Neural progenitor cell (in vitro differentiated cells): ENCODE measurements around the gene DNAJC3. TPM values are rescaled to one million over a fixed set of nuclear protein-coding genes. Genes with fewer than 3 reads are reported as not detected.

Experiments used
- DNase-seq: peaks from one replicate; pipeline ENCODE4 v3.0.0-alpha.2; 2016; ENCODE audit warnings: low spot score
- H2AFZ ChIP-seq: fragments of 200-600 bp; sonication (generic); replicated peaks from 2 replicates; pipeline ENCODE4 v1.6.1; 2016; ENCODE audit warnings: antibody characterized with exemption
- H3F3A ChIP-seq: fragments of 200-600 bp; sonication (generic); 2 replicates; pipeline ENCODE4 v1.6.1; 2016; ENCODE audit warnings: antibody characterized with exemption, low read depth
- H3K27ac ChIP-seq: fragments of 200-600 bp; sonication (generic); 2 replicates; pipeline ENCODE4 v1.5.1; 2016; ENCODE audit warnings: mild to moderate bottlenecking
- H3K27me3 ChIP-seq: fragments of 200-600 bp; sonication (generic); 2 replicates; pipeline ENCODE4 v1.6.1; 2016; ENCODE audit warnings: mild to moderate bottlenecking, moderate library complexity
- H3K36me3 ChIP-seq: fragments of 200-600 bp; sonication (generic); 2 replicates; pipeline ENCODE4 v1.5.1; 2016
- H3K4me1 ChIP-seq: fragments of 200-600 bp; sonication (generic); 2 replicates; pipeline ENCODE4 v1.6.1; 2016; ENCODE audit warnings: mixed run types
- H3K4me2 ChIP-seq: fragments of 200-600 bp; sonication (generic); 2 replicates; pipeline ENCODE4 v1.6.1; 2016
- H3K4me3 ChIP-seq: fragments of 200-600 bp; sonication (generic); 2 replicates; pipeline ENCODE4 v1.5.1; 2016
- H3K79me2 ChIP-seq: fragments of 200-600 bp; sonication (generic); 2 replicates; pipeline ENCODE4 v1.6.1; 2016; ENCODE audit warnings: low read depth
- H3K9ac ChIP-seq: fragments of 200-600 bp; sonication (generic); 2 replicates; pipeline ENCODE4 v1.6.1; 2016
- H3K9me3 ChIP-seq: fragments of 200-600 bp; sonication (generic); 2 replicates; pipeline ENCODE4 v1.5.1; 2016; ENCODE audit warnings: low read depth
- H4K20me1 ChIP-seq: fragments of 200-600 bp; sonication (generic); 2 replicates; pipeline ENCODE4 v1.6.1; 2016; ENCODE audit warnings: low read depth
- H3K27ac Mint-ChIP-seq: 3 replicates; pipeline ENCODE4 v1.8.0; 2021; ENCODE audit warnings: mixed read lengths
- H3K27me3 Mint-ChIP-seq: 2 replicates; pipeline ENCODE4 v1.8.0; 2022; ENCODE audit warnings: low read depth, mild to moderate bottlenecking, inconsistent platforms, moderate library complexity, mixed read lengths; ENCODE audit not compliant: insufficient read depth
- H3K36me3 Mint-ChIP-seq: 3 replicates; pipeline ENCODE4 v1.8.0; 2021; ENCODE audit warnings: mixed read lengths
- H3K4me1 Mint-ChIP-seq: 3 replicates; pipeline ENCODE4 v1.8.0; 2021; ENCODE audit warnings: mixed read lengths
- H3K4me3 Mint-ChIP-seq: 3 replicates; pipeline ENCODE4 v1.8.0; 2021; ENCODE audit warnings: mild to moderate bottlenecking, moderate library complexity, mixed read lengths
- H3K9me3 Mint-ChIP-seq: 3 replicates; pipeline ENCODE4 v1.8.0; 2020; ENCODE audit warnings: mixed read lengths
- EZH2 ChIP-seq: fragments of 200-600 bp; sonication (generic); IDR thresholded peaks from 2 replicates; pipeline ENCODE4 v1.6.1; 2017; ENCODE audit warnings: antibody characterized with exemption, mild to moderate bottlenecking, moderate library complexity
- EZH2phosphoT487 ChIP-seq: fragments of 200-600 bp; sonication (generic); IDR thresholded peaks from 2 replicates; pipeline ENCODE4 v1.6.1; 2017; ENCODE audit warnings: antibody characterized with exemption
- total RNA-seq: library from RNA; depleted of rRNA; stranded (reverse); fragments of >200 nt; gene quantifications from 2 replicates; pipeline ENCODE4 v1.2.3, GENCODE V29; 2015; ENCODE audit warnings: low replicate concordance
- TF ChIP-seq, protein P1 (sequence below): fragments of 200-600 bp; sonication (generic); IDR thresholded peaks from 2 replicates; pipeline ENCODE4 v1.5.1; 2017; ENCODE audit warnings: antibody characterized with exemption, mild to moderate bottlenecking

DNAJC3 gene
- total RNA-seq, 1 donor from 2014 or later: 17.3 TPM

DNA sequence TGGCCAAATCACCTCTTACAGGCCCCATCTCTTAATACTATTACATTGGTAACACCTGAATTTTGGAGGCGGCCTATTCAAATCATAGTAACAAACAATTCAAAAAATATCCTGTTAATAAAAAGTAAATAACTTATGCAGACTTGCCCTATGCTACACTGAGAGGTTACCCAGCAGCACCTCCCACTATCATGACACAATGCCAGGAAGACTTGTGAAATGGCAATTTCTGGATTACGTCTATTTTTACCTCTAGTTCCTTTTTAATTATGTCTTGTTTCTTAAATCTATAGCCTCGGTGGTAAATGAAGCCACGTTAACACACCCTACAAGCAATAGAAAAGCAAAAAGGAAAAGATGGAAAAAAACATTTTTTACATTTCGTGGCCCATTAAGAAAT is 26.2 kb upstream of the DNAJC3 start:
- Histone ChIP-seq H2AFZ (no peak overlapping the region), H3K4me3 (no peak overlapping the region), H3F3A (no peaks in the 10 kb centered on the region), H3K9ac (no peak overlapping the region), H3K36me3 (no peaks in the 10 kb centered on the region), H3K4me2 (no peak overlapping the region), H3K9me3 (no peaks in the 10 kb centered on the region), H3K27me3 (no peaks in the 10 kb centered on the region), H3K4me1 (no peaks in the 10 kb centered on the region), H4K20me1 (no peaks in the 10 kb centered on the region), H3K27ac (no peak overlapping the region), H3K79me2 (no peaks in the 10 kb centered on the region)
- peaks cover 2% of the 10 kb centered on the region for H3K4me1 Mint-ChIP-seq
- no peaks in the 10 kb centered on the region for H3K9me3 Mint-ChIP-seq
- no peak overlapping the region for H3K27ac Mint-ChIP-seq
- TF ChIP-seq EZH2phosphoT487 (no peak), EZH2 (no peak)
- TF ChIP-seq, protein P1, sequence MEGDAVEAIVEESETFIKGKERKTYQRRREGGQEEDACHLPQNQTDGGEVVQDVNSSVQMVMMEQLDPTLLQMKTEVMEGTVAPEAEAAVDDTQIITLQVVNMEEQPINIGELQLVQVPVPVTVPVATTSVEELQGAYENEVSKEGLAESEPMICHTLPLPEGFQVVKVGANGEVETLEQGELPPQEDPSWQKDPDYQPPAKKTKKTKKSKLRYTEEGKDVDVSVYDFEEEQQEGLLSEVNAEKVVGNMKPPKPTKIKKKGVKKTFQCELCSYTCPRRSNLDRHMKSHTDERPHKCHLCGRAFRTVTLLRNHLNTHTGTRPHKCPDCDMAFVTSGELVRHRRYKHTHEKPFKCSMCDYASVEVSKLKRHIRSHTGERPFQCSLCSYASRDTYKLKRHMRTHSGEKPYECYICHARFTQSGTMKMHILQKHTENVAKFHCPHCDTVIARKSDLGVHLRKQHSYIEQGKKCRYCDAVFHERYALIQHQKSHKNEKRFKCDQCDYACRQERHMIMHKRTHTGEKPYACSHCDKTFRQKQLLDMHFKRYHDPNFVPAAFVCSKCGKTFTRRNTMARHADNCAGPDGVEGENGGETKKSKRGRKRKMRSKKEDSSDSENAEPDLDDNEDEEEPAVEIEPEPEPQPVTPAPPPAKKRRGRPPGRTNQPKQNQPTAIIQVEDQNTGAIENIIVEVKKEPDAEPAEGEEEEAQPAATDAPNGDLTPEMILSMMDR: no peak
- no peaks in the 10 kb centered on the region for H3K36me3 Mint-ChIP-seq
- no peak for DNase-seq
- no peaks in the 10 kb centered on the region for H3K27me3 Mint-ChIP-seq
- no peak overlapping the region for H3K4me3 Mint-ChIP-seq

DNA sequence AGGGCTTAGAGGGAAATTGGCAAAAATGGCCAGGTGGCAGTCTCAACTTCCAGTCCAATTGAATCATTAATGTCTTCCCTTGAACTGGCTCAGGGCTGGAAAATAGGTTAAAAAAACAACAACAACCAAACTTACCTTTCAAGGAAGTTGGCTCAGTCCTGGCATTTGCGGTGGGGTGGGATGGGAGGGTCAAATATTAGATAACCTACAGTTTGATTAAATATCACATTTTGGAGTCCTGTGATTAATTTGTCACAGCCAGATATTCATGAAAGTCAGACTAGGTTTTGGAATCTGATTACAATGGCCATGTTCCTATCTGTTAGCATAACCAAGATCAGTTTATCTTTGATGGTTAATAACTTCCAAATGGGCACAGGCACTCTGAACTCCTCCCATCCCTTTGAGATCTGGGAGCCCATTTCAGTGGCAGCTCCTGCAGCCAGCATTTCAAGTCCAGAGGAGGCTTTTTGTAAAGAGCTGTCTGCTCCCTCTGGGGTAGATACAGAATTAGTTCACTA is 24.6 kb upstream of the DNAJC3 start:
- no peak overlapping the region for H3K4me3 Mint-ChIP-seq
- H3K9me3 ChIP-seq: no peaks in the 10 kb centered on the region
- H3K4me2 ChIP-seq: no peak overlapping the region
- H3K4me1 ChIP-seq: no peaks in the 10 kb centered on the region
- no peaks in the 10 kb centered on the region for H3K36me3 Mint-ChIP-seq
- H3K9me3 Mint-ChIP-seq: no peaks in the 10 kb centered on the region
- no peak overlapping the region for H3K27ac Mint-ChIP-seq
- H3F3A ChIP-seq: no peaks in the 10 kb centered on the region
- no peak overlapping the region for H3K9ac ChIP-seq
- H4K20me1 ChIP-seq: no peaks in the 10 kb centered on the region
- DNase-seq: no peak
- H3K4me3 ChIP-seq: no peak overlapping the region
- no peaks in the 10 kb centered on the region for H3K27me3 Mint-ChIP-seq
- H2AFZ ChIP-seq: peak overlapping the region; percentile 69
- no peak overlapping the region for H3K27ac ChIP-seq
- H3K79me2 ChIP-seq: no peaks in the 10 kb centered on the region
- no peaks in the 10 kb centered on the region for H3K27me3 ChIP-seq
- peaks cover 2% of the 10 kb centered on the region for H3K4me1 Mint-ChIP-seq
- H3K36me3 ChIP-seq: no peaks in the 10 kb centered on the region
- TF ChIP-seq, protein P1: no peak
- TF ChIP-seq EZH2phosphoT487 (no peak), EZH2 (no peak)

DNA sequence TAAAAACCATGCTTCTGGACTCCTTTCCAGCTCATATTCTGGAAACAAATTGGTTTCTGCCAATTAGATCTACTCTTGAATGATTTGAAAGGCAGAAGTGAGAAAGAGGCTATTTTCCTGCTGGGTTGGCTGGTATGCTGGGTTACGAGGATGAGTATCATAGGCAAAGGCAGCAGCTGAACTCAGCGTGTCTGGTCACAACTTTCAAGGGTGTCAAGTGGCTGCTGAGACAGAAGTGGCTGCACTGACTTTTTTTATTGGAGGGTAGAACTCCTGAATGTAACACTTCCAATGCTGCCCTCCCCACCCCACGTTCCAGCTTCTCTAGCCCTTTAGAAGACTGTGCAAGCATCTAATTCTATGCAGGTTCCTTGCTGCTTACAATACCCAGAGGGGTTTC is 24.1 kb upstream of the DNAJC3 start:
- peak overlapping the region; percentile 69 for H2AFZ ChIP-seq
- H3K4me1 ChIP-seq: no peaks in the 10 kb centered on the region
- TF ChIP-seq EZH2 (no peak), EZH2phosphoT487 (no peak)
- TF ChIP-seq, protein P1: no peak
- no peaks in the 10 kb centered on the region for H3K9me3 ChIP-seq
- Mint-ChIP-seq H3K9me3 (no peaks in the 10 kb centered on the region), H3K27ac (no peak overlapping the region), H3K4me3 (no peak overlapping the region), H3K4me1 (peaks cover 2% of the 10 kb centered on the region), H3K27me3 (no peaks in the 10 kb centered on the region), H3K36me3 (no peaks in the 10 kb centered on the region)
- no peaks in the 10 kb centered on the region for H3F3A ChIP-seq
- H3K4me3 ChIP-seq: no peak overlapping the region
- no peak overlapping the region for H3K4me2 ChIP-seq
- H3K79me2 ChIP-seq: no peaks in the 10 kb centered on the region
- no peak for DNase-seq
- no peaks in the 10 kb centered on the region for H3K27me3 ChIP-seq
- H3K36me3 ChIP-seq: no peaks in the 10 kb centered on the region
- no peaks in the 10 kb centered on the region for H4K20me1 ChIP-seq
- no peak overlapping the region for H3K27ac ChIP-seq
- H3K9ac ChIP-seq: no peak overlapping the region
